GM12873 (cell line): ENCODE data around the gene GPT2.

Source experiments
- CTCF ChIP-seq: IDR thresholded peaks from 2 replicates; pipeline ENCODE4 v1.5.1; 2012; ENCODE audit warnings: low read depth, mild to moderate bottlenecking, moderate library complexity, low read length, control low read depth; ENCODE audit not compliant: insufficient read depth; ENCODE audit errors: missing control alignments

The GPT2 gene

GRCh38 chr16:46973207-46973995 is 89.2 kb downstream of the GPT2 start, which contains the start of gene DNAJA2:
TSS of gene DNAJA2 (minus strand) at chr16:46973674. CDS start at chr16:46973572, 102 bp downstream.
- TF ChIP-seq CTCF, result no peak

- no peak for TF ChIP-seq CTCF
Measured at GRCh38 chr16:46973996-46974324, 89.8 kb downstream of the GPT2 start.

- TF ChIP-seq CTCF, result peak; percentile 32
Measured at GRCh38 chr16:46974352-46974751, 90.2 kb downstream of the GPT2 start.

- TF ChIP-seq CTCF, result no peak
Measured at GRCh38 chr16:46975165-46975564, 91.0 kb downstream of the GPT2 start.

- TF ChIP-seq CTCF, result no peak
Measured at GRCh38 chr16:46975908-46976470, 91.8 kb downstream of the GPT2 start.

GRCh38 chr16:46976550-46976949 is 92.4 kb downstream of the GPT2 start:
- TF ChIP-seq CTCF, result no peak
